Endothelial cell of umbilical vein (primary cell): ENCODE measurements around the gene MAP7D3.

Experiments
- FOS ChIP-seq: IDR thresholded peaks from 2 replicates; pipeline ENCODE4 v1.6.1; 2011; ENCODE audit warnings: mild to moderate bottlenecking, low read length, moderate library complexity, borderline replicate concordance; ENCODE audit not compliant: insufficient read depth
- GATA2 ChIP-seq: IDR thresholded peaks from 2 replicates; pipeline ENCODE4 v1.7.0; 2011; ENCODE audit warnings: low read depth, mild to moderate bottlenecking, moderate library complexity, mixed read lengths, low read length; ENCODE audit not compliant: insufficient read length, insufficient read depth
- MAX ChIP-seq: IDR thresholded peaks from 2 replicates; pipeline ENCODE4 v1.6.1; 2011; ENCODE audit not compliant: insufficient read depth, insufficient read length
- POLR2A ChIP-seq: IDR thresholded peaks from 2 replicates; pipeline ENCODE4 v1.6.1; 2012; ENCODE audit warnings: low read depth, mild to moderate bottlenecking, control low read depth, low read length
- TF ChIP-seq, protein P1 (sequence below), 2 donors: IDR thresholded peaks; 1 replicate in 1 of 2; 2 replicates in 1 of 2; pipeline ENCODE4 v1.5.1; 2011; ENCODE audit warnings: low read length in 2 of 2, mild to moderate bottlenecking in 2 of 2, moderate library complexity in 2 of 2, control low read depth in 1 of 2, inconsistent platforms in 1 of 2, low read depth in 1 of 2; ENCODE audit not compliant: insufficient read depth in 1 of 2; ENCODE audit errors: extremely low read depth in 1 of 2

GRCh38 chrX:136212557-136213111 is 38.6 kb downstream of the MAP7D3 start:
- TF ChIP-seq MAX: no peak
- TF ChIP-seq GATA2: no peak
- TF ChIP-seq POLR2A: no peak
- TF ChIP-seq, protein P1, sequence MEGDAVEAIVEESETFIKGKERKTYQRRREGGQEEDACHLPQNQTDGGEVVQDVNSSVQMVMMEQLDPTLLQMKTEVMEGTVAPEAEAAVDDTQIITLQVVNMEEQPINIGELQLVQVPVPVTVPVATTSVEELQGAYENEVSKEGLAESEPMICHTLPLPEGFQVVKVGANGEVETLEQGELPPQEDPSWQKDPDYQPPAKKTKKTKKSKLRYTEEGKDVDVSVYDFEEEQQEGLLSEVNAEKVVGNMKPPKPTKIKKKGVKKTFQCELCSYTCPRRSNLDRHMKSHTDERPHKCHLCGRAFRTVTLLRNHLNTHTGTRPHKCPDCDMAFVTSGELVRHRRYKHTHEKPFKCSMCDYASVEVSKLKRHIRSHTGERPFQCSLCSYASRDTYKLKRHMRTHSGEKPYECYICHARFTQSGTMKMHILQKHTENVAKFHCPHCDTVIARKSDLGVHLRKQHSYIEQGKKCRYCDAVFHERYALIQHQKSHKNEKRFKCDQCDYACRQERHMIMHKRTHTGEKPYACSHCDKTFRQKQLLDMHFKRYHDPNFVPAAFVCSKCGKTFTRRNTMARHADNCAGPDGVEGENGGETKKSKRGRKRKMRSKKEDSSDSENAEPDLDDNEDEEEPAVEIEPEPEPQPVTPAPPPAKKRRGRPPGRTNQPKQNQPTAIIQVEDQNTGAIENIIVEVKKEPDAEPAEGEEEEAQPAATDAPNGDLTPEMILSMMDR (IDR thresholded peaks at IDR 0.05; ENCODE audit: extremely low read depth in 1 of 2, insufficient read depth in 1 of 2, low read depth in 1 of 2, low read length in 2 of 2): no peak
- TF ChIP-seq FOS: no peak
